Testis (tissue), 3 donors: ENCODE measurements around the gene MYO1H. TPM values are rescaled to one million over a fixed set of nuclear protein-coding genes. Genes with fewer than 3 reads are reported as not detected.

Source experiments
- DNase-seq: peaks from one replicate; pipeline ENCODE4 v3.0.0-alpha.2; 2019
- H3K27ac ChIP-seq, 2 donors: fragments of 200-600 bp; sonication (generic); one replicate each; pipeline ENCODE4 v1.5.1; 2019
- H3K27me3 ChIP-seq: fragments of 200-600 bp; sonication (generic); one replicate; pipeline ENCODE4 v1.5.1; 2019
- H3K36me3 ChIP-seq: fragments of 200-600 bp; sonication (generic); one replicate; pipeline ENCODE4 v1.5.1; 2017; ENCODE audit warnings: low read depth; ENCODE audit errors: missing control alignments
- H3K4me1 ChIP-seq: fragments of 200-600 bp; sonication (generic); one replicate; pipeline ENCODE4 v1.5.1; 2019
- H3K4me3 ChIP-seq, 2 donors: fragments of 200-600 bp; sonication (generic); one replicate each; pipeline ENCODE4 v1.5.1; 2017 to 2019
- H3K9me3 ChIP-seq: fragments of 200-600 bp; sonication (generic); one replicate; pipeline ENCODE4 v1.5.1; 2017
- CTCF ChIP-seq, 3 experiments: fragments of 450-650 bp in 2 of 3; fragments of 200-600 bp in 1 of 3; sonication (generic) in 1 of 3; IDR thresholded peaks; one replicate each; pipeline ENCODE4 v1.5.1; 2016 to 2019; ENCODE audit warnings: antibody characterized with exemption in 3 of 3, mild to moderate bottlenecking in 2 of 3, moderate library complexity in 1 of 3
- POLR2A ChIP-seq: fragments of 450-650 bp; IDR thresholded peaks from one replicate; pipeline ENCODE4 v1.6.1; 2017; ENCODE audit warnings: antibody characterized with exemption, mild to moderate bottlenecking, moderate library complexity
- WGBS, 2 donors: methylation state at CpG; one replicate each; pipeline ENCODE4 v1.1.5; 2018; 5-methylcytosine and 5-hydroxymethylcytosine counted together
- intact Hi-C: fragments of 100-400 bp; cut with DNase I; formaldehyde crosslinking; loops from one replicate; pipeline ENCODE4 v1.15.1; 2023; ENCODE audit warnings: low total_unique reads
- polyA plus RNA-seq: library from polyadenylated mRNA; stranded (reverse); fragments of 350-450 nt; fragmentation: Illumina TruSeq; extraction: RNeasy Lipid Tissue Mini Kit (QIAGEN cat#74804); gene quantifications from one replicate; pipeline ENCODE4 v1.2.3, GENCODE V29; 2014; ENCODE audit warnings: low read depth, low replicate concordance; ENCODE audit not compliant: insufficient read depth
- total RNA-seq, 2 donors: library from RNA; depleted of rRNA; stranded (reverse); fragments of >200 nt; gene quantifications; one replicate each; pipeline ENCODE4 v1.2.3, GENCODE V29; 2016

Gene MYO1H
- total and polyA plus RNA-seq, 3 donors from 2014 or later: 1.7 to 3.7 (median 2.9) TPM

- Histone ChIP-seq H3K27ac (no peak overlapping the region), H3K36me3 (no peaks in the 10 kb centered on the region), H3K4me3 (no peak overlapping the region), H3K9me3 (no peaks in the 10 kb centered on the region), H3K4me1 (no peaks in the 10 kb centered on the region), H3K27me3 (no peaks in the 10 kb centered on the region)
- DNase-seq: no peak
- no peak for TF ChIP-seq CTCF (IDR thresholded peaks at IDR 0.05)
- no peak for TF ChIP-seq POLR2A
- intact Hi-C loops: no loop called here
These were observed 148.6 kb downstream of the MYO1H start for GRCh38 chr12:109496306-109496705.

DNA sequence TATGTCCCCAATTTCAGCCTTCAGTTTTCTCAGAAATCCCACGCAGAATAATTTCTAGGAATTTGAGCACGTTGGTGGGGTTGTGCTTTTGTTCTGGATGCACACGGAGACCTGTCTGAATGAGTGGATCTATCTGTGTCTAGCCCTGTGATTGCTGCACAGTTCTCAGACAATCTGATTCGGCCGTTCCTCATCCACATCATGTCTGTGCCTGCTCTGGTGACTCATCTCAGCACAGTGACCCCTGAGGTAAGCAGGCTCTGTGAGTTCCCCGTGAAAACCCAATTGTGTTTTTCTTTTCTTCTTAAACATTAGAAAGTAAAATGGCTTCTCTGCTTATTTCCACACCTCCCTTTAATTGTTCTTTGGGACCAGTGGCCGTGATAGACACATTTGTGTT is 150.0 kb downstream of the MYO1H start:
- no peak overlapping the region for H3K4me3 ChIP-seq
- H3K27me3 ChIP-seq: no peaks in the 10 kb centered on the region
- no peaks in the 10 kb centered on the region for H3K4me1 ChIP-seq
- 90 to 95% methylated on average over 7 of the region's 7 CpGs for WGBS, 2 donors
- no peaks in the 10 kb centered on the region for H3K36me3 ChIP-seq
- no peaks in the 10 kb centered on the region for H3K9me3 ChIP-seq
- DNase-seq: no peak
- intact Hi-C loops: no loop called here
- H3K27ac ChIP-seq: no peak overlapping the region
- TF ChIP-seq POLR2A (no peak), CTCF (IDR thresholded peaks at IDR 0.05) (no peak)

Other genes starting within 250 kb of the MYO1H start
- gene ACACB, start 231.3 kb upstream of the MYO1H start, total RNA-seq: 10 to 100 TPM; 61.6 to 96.8 TPM
- gene ACACB, start 231.3 kb upstream of the MYO1H start, polyA plus RNA-seq: 25.5 TPM
- gene FOXN4, start 38.6 kb upstream of the MYO1H start, total RNA-seq: 1 to 10 TPM; 7.8 to 9.0 TPM
- 17.1 TPM for gene FOXN4, start 38.6 kb upstream of the MYO1H start, polyA plus RNA-seq
- 10 to 100 TPM; 43.0 to 58.7 TPM for gene KCTD10, start 129.4 kb downstream of the MYO1H start, total RNA-seq
- 43.6 TPM for gene KCTD10, start 129.4 kb downstream of the MYO1H start, polyA plus RNA-seq
- 10 to 100 TPM; 65.6 to 66.8 TPM for gene UBE3B, start 129.7 kb downstream of the MYO1H start, total RNA-seq
- 38.1 TPM for gene UBE3B, start 129.7 kb downstream of the MYO1H start, polyA plus RNA-seq
- 10 to 100 TPM; 23.6 to 26.4 TPM for gene MMAB, start 225.6 kb downstream of the MYO1H start, total RNA-seq
- gene MMAB, start 225.6 kb downstream of the MYO1H start, polyA plus RNA-seq: 45.2 TPM
- 10 to 100 TPM; 49.8 to 63.1 TPM for gene MVK, start 225.9 kb downstream of the MYO1H start, total RNA-seq
- 63.6 TPM for gene MVK, start 225.9 kb downstream of the MYO1H start, polyA plus RNA-seq